ENCODE measurements around the gene C1QTNF5. TPM values are rescaled to one million over a fixed set of nuclear protein-coding genes. Genes with fewer than 3 reads are reported as not detected.
A peak's percentile ranks its signal among the peaks of the same experiment; 100 is the strongest.
"Not testable (repeated sequence)": the region's sequence is repeated elsewhere in the genome, so short reads cannot be mapped to it uniquely, and the experiment has no call there.

C1QTNF5 gene
- total RNA-seq, 1 experiment from 2014 or later: not detected

GRCh38 chr11:119384332-119384731 is 43.6 kb upstream of the C1QTNF5 start:
- BruUV-seq (replicated peaks): no TSS peak
- POLR2A ChIA-PET (ENCODE audit: unreplicated experiment): interaction anchor here (0.6 kb wide), 1 partner anchor 725 kb away, joined by 5 read pairs; no protein-coding TSS in a partner anchor

DNA sequence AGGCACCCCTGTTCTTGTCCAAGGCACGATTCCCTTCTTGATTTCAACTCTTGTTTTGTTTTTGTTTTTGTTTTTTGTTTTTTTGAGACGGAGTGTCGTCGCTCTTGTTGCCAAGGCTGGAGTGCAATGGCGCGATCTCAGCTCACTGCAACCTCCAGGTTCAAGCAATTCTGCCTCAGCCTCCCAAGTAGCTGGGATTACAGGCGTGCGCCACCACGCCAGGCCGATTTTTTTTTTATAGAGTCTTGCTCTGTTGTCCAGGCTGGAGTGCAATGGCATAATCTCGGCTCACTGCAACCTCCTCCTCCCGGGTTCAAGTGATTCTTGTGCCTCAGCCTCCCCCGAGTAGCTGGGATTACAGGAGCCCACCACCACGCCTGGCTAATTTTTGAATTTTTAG is 41.8 kb upstream of the C1QTNF5 start:
- Histone ChIP-seq H3K4me3 (peak overlapping the region; percentile 56; the same call in 1 of the 2 replicates), H3K4me1 (replicated peaks; ENCODE audit: insufficient read depth) (peaks cover 32% of the 10 kb centered on the region), H3F3A (ENCODE audit: insufficient read depth, low read depth) (peaks cover 12% of the 10 kb centered on the region), H3K4me2 (peak overlapping the region; percentile 78)
- POLR2A ChIA-PET (ENCODE audit: unreplicated experiment); H4K20me1 ChIP-seq (ENCODE audit: insufficient read depth); H3K9me2 ChIP-seq (ENCODE audit: insufficient read depth); H3K27me3 ChIP-seq (ENCODE audit: insufficient read depth, low read depth); H3K36me3 ChIP-seq (ENCODE audit: low read depth); H3K27ac ChIP-seq; H2AFZ ChIP-seq; H3K79me2 ChIP-seq (ENCODE audit: low read depth); DNase-seq; BruUV-seq (replicated peaks); intact Hi-C loops (cut with micrococcal nuclease; ENCODE audit: unreplicated experiment); H3K9me3 ChIP-seq (ENCODE audit: insufficient read depth, low read depth): not testable (repeated sequence)
- CTCF ChIA-PET: interaction anchor here (0.5 kb wide), 1 partner anchor 10 kb away, joined by 3 read pairs; no protein-coding TSS in a partner anchor

More at GRCh38 chr11:119384332-119384731, 43.6 kb upstream of the C1QTNF5 start:
- intact Hi-C loops (cut with micrococcal nuclease; ENCODE audit: unreplicated experiment): no loop called here
- H2AFZ ChIP-seq: no peak overlapping the region
- no peak overlapping the region for H3K4me2 ChIP-seq
- no peaks in the 10 kb centered on the region for H3K27me3 ChIP-seq (ENCODE audit: insufficient read depth, low read depth)
- H3K4me3 ChIP-seq: no peak overlapping the region
- no peaks in the 10 kb centered on the region for H3K79me2 ChIP-seq (ENCODE audit: low read depth)
- no peak for DNase-seq
- H3K4me1 ChIP-seq (replicated peaks; ENCODE audit: insufficient read depth): peaks cover 14% of the 10 kb centered on the region
- H3K27ac ChIP-seq: no peak overlapping the region
- CTCF ChIA-PET: no interaction called here
- TF ChIP-seq EZH2 (IDR thresholded peaks at IDR 0.05; ENCODE audit: low read depth) (no peak), CTCF (conservative IDR thresholded peaks at IDR 0.05) (no peak)
- no peaks in the 10 kb centered on the region for H3K9me2 ChIP-seq (ENCODE audit: insufficient read depth)
- no peaks in the 10 kb centered on the region for H3K36me3 ChIP-seq (ENCODE audit: low read depth)
- no peaks in the 10 kb centered on the region for H4K20me1 ChIP-seq (ENCODE audit: insufficient read depth)
- H3F3A ChIP-seq (ENCODE audit: insufficient read depth, low read depth): peaks cover 9% of the 10 kb centered on the region
- H3K9me3 ChIP-seq (ENCODE audit: insufficient read depth, low read depth): no peaks in the 10 kb centered on the region

GRCh38 chr11:119382101-119382500 is 41.4 kb upstream of the C1QTNF5 start:
- TF ChIP-seq CTCF (conservative IDR thresholded peaks at IDR 0.05) (no peak), EZH2 (IDR thresholded peaks at IDR 0.05; ENCODE audit: low read depth) (no peak)
- H2AFZ ChIP-seq: peak overlapping the region; percentile 45; the same call in 1 of the 2 replicates
- H3K79me2 ChIP-seq (ENCODE audit: low read depth): no peaks in the 10 kb centered on the region
- no peaks in the 10 kb centered on the region for H4K20me1 ChIP-seq (ENCODE audit: insufficient read depth)
- ChIA-PET POLR2A (ENCODE audit: unreplicated experiment) (no interaction called here), CTCF (interaction anchor here (0.5 to 1.0 kb wide), 2 partner anchors 11 to 92 kb away, joined by 3 to 4 read pairs; no protein-coding TSS in a partner anchor)
- H3F3A ChIP-seq (ENCODE audit: insufficient read depth, low read depth): peaks cover 12% of the 10 kb centered on the region
- peaks cover 36% of the 10 kb centered on the region for H3K4me1 ChIP-seq (replicated peaks; ENCODE audit: insufficient read depth)
- peak overlapping the region; percentile 78 for H3K4me2 ChIP-seq
- H3K9me2 ChIP-seq (ENCODE audit: insufficient read depth): no peaks in the 10 kb centered on the region
- DNase-seq: no peak
- H3K27ac ChIP-seq: no peak overlapping the region
- peak overlapping the region; percentile 56 for H3K4me3 ChIP-seq
- no peaks in the 10 kb centered on the region for H3K27me3 ChIP-seq (ENCODE audit: insufficient read depth, low read depth)
- TSS peak; percentile 56 for BruUV-seq (replicated peaks)
- no peaks in the 10 kb centered on the region for H3K9me3 ChIP-seq (ENCODE audit: insufficient read depth, low read depth)
- intact Hi-C loops (cut with micrococcal nuclease; ENCODE audit: unreplicated experiment): no loop called here
- H3K36me3 ChIP-seq (ENCODE audit: low read depth): no peaks in the 10 kb centered on the region
